GM12878 (cell line): Measurements from ENCODE around the gene UBE3B. TPM values are rescaled to one million over a fixed set of nuclear protein-coding genes. Genes with fewer than 3 reads are reported as not detected.

ENCODE experiments used
- ATAC-seq: fragments of 200-7000 bp; cut with Tn5 transposase; 3 replicates; pipeline ENCODE4 v1.9.1; 2020; ENCODE audit warnings: mild to moderate bottlenecking, moderate library complexity
- BruUV-seq: library from RNA; stranded (reverse); fragments of 400-500 nt; replicated peaks from 2 replicates; lab custom pipeline; 2021; lab: Mats Ljungman, UMichigan
- CTCF ChIA-PET: fragments of 300-600 bp; sonication (Branson Sonifier 250); formaldehyde crosslinking; extraction: SDS; loops from one replicate; lab custom pipeline; 2021; ENCODE audit warnings: inconsistent platforms; lab: Yijun Ruan, JAX
- POLR2A ChIA-PET: fragments of 350-600 bp; formaldehyde crosslinking; extraction: SDS; loops from one replicate; lab custom pipeline; 2021; ENCODE audit warnings: inconsistent platforms; lab: Charles Lee
- RAD21 ChIA-PET: fragments of 300-600 bp; sonication (Branson Sonifier 250); formaldehyde crosslinking; loops from one replicate; lab custom pipeline; 2023; ENCODE audit warnings: antibody characterized with exemption; ENCODE audit not compliant: unreplicated experiment; lab: Charles Lee
- SMC1A ChIA-PET: fragments of 300-600 bp; sonication (Branson Sonifier 250); formaldehyde crosslinking; loops from one replicate; lab custom pipeline; 2023; ENCODE audit not compliant: unreplicated experiment, uncharacterized antibody; lab: Charles Lee
- DNase-seq: peaks from one replicate; pipeline ENCODE4 v3.0.0-alpha.2; 2011; ENCODE audit warnings: low read depth, low spot score
- FAIRE-seq: peaks from 3 replicates; lab custom pipeline; 2011; peaks lifted over from hg19 to GRCh38; lab: Jason Lieb, UNC
- H2AFZ ChIP-seq: 2 replicates; pipeline ENCODE4 v1.6.0; 2011; ENCODE audit warnings: low read depth, low read length, control low read depth; ENCODE audit not compliant: control insufficient read depth
- H3K27ac ChIP-seq: 2 replicates; pipeline ENCODE4 v1.5.1; 2011; ENCODE audit warnings: control low read depth; ENCODE audit not compliant: control insufficient read depth, insufficient read depth
- H3K27me3 ChIP-seq, 2 experiments: replicated peaks in 1 of 2; 2 replicates each; pipeline versions ENCODE4 v1.6.0 to v1.6.1; 2011; ENCODE audit warnings: low read length in 1 of 2; ENCODE audit not compliant: control insufficient read depth in 2 of 2, insufficient read depth in 2 of 2
- H3K36me3 ChIP-seq, 2 experiments: 2 replicates each; pipeline ENCODE4 v1.5.1; 2011; ENCODE audit warnings: low read length in 1 of 2; ENCODE audit not compliant: control insufficient read depth in 2 of 2, insufficient read depth in 2 of 2
- H3K4me1 ChIP-seq: 2 replicates; pipeline ENCODE4 v1.6.1; 2011; ENCODE audit warnings: mild to moderate bottlenecking, low read length, moderate library complexity, mixed read lengths; ENCODE audit not compliant: control insufficient read depth, insufficient read depth
- H3K4me2 ChIP-seq: 2 replicates; pipeline ENCODE4 v1.6.0; 2011; ENCODE audit warnings: control low read depth; ENCODE audit not compliant: control insufficient read depth, insufficient read depth
- H3K4me3 ChIP-seq: fragments of 200-600 bp; sonication (generic); 2 replicates; pipeline ENCODE4 v1.5.1; 2016
- H3K79me2 ChIP-seq: 2 replicates; pipeline ENCODE4 v1.6.0; 2011; ENCODE audit warnings: low read length; ENCODE audit not compliant: control insufficient read depth, insufficient read depth
- H3K9ac ChIP-seq: 2 replicates; pipeline ENCODE4 v1.8.0; 2011; ENCODE audit warnings: low read length, control low read depth, mixed read lengths; ENCODE audit not compliant: control insufficient read depth, insufficient read depth
- H3K9me3 ChIP-seq: replicated peaks from 3 replicates; pipeline ENCODE4 v1.5.1; 2011; ENCODE audit warnings: mild to moderate bottlenecking, low read length; ENCODE audit not compliant: control insufficient read depth, insufficient read depth
- H4K20me1 ChIP-seq: 2 replicates; pipeline ENCODE4 v1.6.0; 2011; ENCODE audit not compliant: control insufficient read depth, insufficient read depth
- BACH1 ChIP-seq: fragments of 450-650 bp; IDR thresholded peaks from 2 replicates; pipeline ENCODE4 v1.6.1; 2017; ENCODE audit warnings: mild to moderate bottlenecking, borderline replicate concordance
- BCL11A ChIP-seq: IDR thresholded peaks from 2 replicates; pipeline ENCODE4 v1.6.1; 2011; ENCODE audit warnings: low read depth, low read length
- CBX3 ChIP-seq: fragments of 200-600 bp; sonication (generic); IDR thresholded peaks from 2 replicates; pipeline ENCODE4 v1.6.1; 2016; ENCODE audit warnings: low read depth, borderline replicate concordance
- CBX5 ChIP-seq: sonication (generic); IDR thresholded peaks from 2 replicates; pipeline ENCODE4 v1.6.1; 2016; ENCODE audit warnings: low read depth, moderate library complexity, mild to moderate bottlenecking, inconsistent platforms
- HCFC1 ChIP-seq: fragments of 150-350 bp; IDR thresholded peaks from 2 replicates; pipeline ENCODE4 v1.6.1; 2014; ENCODE audit warnings: low read length
- IRF4 ChIP-seq: IDR thresholded peaks from 2 replicates; pipeline ENCODE4 v1.6.1; 2011; ENCODE audit warnings: low read depth, low read length
- KDM1A ChIP-seq: fragments of 200-600 bp; sonication (generic); IDR thresholded peaks from 2 replicates; pipeline ENCODE4 v1.6.1; 2016; ENCODE audit warnings: borderline replicate concordance
- NFYA ChIP-seq: IDR thresholded peaks from 2 replicates; pipeline ENCODE4 v1.6.1; 2011; ENCODE audit warnings: low read depth, mild to moderate bottlenecking, low read length, improper control_type of control experiment, borderline replicate concordance
- NR2F1 ChIP-seq: fragments of 450-650 bp; conservative IDR thresholded peaks from 2 replicates; pipeline ENCODE4 v1.6.1; 2017; ENCODE audit warnings: mild to moderate bottlenecking
- SIX5 ChIP-seq: IDR thresholded peaks from 2 replicates; pipeline ENCODE4 v1.6.1; 2011; ENCODE audit warnings: mild to moderate bottlenecking, low read depth, low read length, moderate library complexity; ENCODE audit not compliant: severe bottlenecking
- SPI1 ChIP-seq: IDR thresholded peaks from 2 replicates; pipeline ENCODE4 v1.6.1; 2011; ENCODE audit warnings: low read depth, mild to moderate bottlenecking, low read length, moderate library complexity, borderline replicate concordance; ENCODE audit not compliant: insufficient read depth
- TCF12 ChIP-seq: IDR thresholded peaks from 2 replicates; pipeline ENCODE4 v1.6.1; 2011; ENCODE audit warnings: low read depth, mild to moderate bottlenecking, low read length
- ZBED1 ChIP-seq: IDR thresholded peaks from 2 replicates; pipeline ENCODE4 v1.6.1; 2016; ENCODE audit warnings: borderline replicate concordance
- ZNF217 ChIP-seq: fragments of 450-650 bp; IDR thresholded peaks from 2 replicates; pipeline ENCODE4 v1.6.1; 2017; ENCODE audit warnings: antibody characterized with exemption, mild to moderate bottlenecking
- WGBS: methylation state at CpG from one replicate; pipeline ENCODE4 v1.1.6; 2016; ENCODE audit warnings: low lambda C conversion rate; ENCODE audit not compliant: insufficient replicate concordance, insufficient coverage; ENCODE audit errors: missing lambda C conversion rate; 5-methylcytosine and 5-hydroxymethylcytosine counted together
- in situ Hi-C: fragments of 300-500 bp; cut with MboI; formaldehyde crosslinking; loops from 9 replicates; pipeline ENCODE4 v1.14.3; 2018; ENCODE audit warnings: mixed read lengths
- intact Hi-C: fragments of 100-400 bp; cut with micrococcal nuclease; formaldehyde crosslinking; loops from one replicate; pipeline ENCODE4 v1.14.2; 2022; ENCODE audit not compliant: unreplicated experiment
- polyA plus RNA-seq, 11 experiments: library from polyadenylated mRNA; depleted of rRNA in 4 of 11; unstranded in 6 of 11; stranded (reverse) in 5 of 11; fragments of >200 nt; fragmentation: Nextera tagmentation in 4 of 11; fragmentation: Illumina TruSeq in 1 of 11; extraction: Ambion mirVana in 4 of 11; extraction: Trizol in 1 of 11; gene quantifications; 1 replicate in 1 of 11; 2 replicates in 10 of 11; pipeline versions ENCODE4 v1.2.1 to v1.2.3, GENCODE V29; 2011 to 2016; ENCODE audit warnings: inconsistent platforms in 2 of 11, missing spikeins in 2 of 11, low read depth in 1 of 11
- total RNA-seq, 4 experiments: library from RNA; depleted of rRNA in 3 of 4; stranded (reverse); fragments of >200 nt in 3 of 4; fragmentation: Illumina TruSeq in 1 of 4; extraction: Trizol in 1 of 4; gene quantifications; 2 replicates each; pipeline versions ENCODE4 v1.2.1 to v1.2.3, GENCODE V29; 2013 to 2021
- TF ChIP-seq, protein P1 (sequence below): fragments of 450-650 bp; IDR thresholded peaks from 2 replicates; pipeline ENCODE4 v1.6.1; 2017; ENCODE audit warnings: low read depth, mild to moderate bottlenecking, moderate library complexity

Gene UBE3B
- total and polyA plus RNA-seq, 10 of the 15 experiments (the other 5 are each of a cell fraction or from before 2014, with no cell fraction given) = 7.4 to 25.3 (median 17.1) TPM

DNA sequence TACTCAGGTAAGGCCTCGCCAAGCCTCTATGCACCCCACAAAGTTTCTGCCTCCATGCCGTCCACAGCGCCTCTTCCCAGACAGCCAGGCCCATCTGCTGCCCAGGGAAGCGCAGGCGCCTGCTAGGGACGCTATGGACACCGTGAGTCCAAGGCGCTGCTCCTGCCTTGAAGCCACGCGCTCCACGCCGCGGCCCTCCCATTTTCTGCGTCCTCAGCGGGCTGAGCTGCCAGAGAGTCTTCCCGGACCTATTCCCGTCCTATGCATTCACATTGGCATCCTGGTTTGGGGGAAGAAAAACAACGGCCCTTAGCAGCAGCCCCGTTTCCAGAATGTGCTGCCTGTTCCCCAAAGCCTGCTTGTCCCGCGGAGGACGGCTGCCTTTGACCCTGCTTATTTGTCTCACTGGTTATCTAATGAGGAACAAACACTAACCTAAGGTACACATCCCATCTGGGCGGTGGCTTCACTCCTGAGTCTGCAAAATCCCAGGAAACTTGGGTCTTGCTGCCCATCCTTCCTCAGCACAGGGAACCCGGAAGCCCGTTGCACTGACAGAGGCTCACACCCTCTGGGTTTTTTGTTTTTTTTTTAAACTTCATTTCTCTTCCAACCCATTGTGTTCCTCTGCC, 57.9 kb downstream of the UBE3B start (continued):
- TF ChIP-seq SPI1 = no peak

DNA sequence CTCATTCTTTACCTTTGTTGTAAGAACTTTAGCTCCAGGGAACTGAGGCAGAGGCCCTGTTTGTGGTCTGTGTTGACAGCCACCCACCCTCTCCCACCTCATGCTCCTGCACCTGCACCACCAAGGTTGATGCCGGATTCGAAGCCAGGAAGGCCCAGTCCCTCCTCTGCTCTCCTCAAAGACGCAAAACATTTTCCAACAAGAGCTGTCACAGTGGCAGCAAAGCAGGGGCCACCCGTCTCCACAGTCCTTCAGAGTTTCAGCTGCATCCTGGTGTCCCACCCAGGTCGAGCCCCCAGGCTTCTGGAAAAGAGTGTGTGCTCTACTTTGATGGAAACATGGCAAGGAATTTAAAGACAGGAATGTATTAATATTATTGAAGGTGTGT, 58.4 kb downstream of the UBE3B start:
- no peaks in the 10 kb centered on the region for H3K27me3 ChIP-seq

More for the DNA sequence above, 58.4 kb downstream of the UBE3B start:
- ChIA-PET CTCF (interaction anchor here (1.3 kb wide), 1 partner anchor 17 kb away, joined by 5 read pairs; no protein-coding TSS in a partner anchor), RAD21 (no interaction called here), SMC1A (no interaction called here), POLR2A (no interaction called here)
- Histone ChIP-seq H2AFZ (no peak overlapping the region), H3K9ac (no peak overlapping the region), H3K36me3 (no peaks in the 10 kb centered on the region), H3K4me1 (no peaks in the 10 kb centered on the region), H3K4me2 (no peak overlapping the region), H3K9me3 (no peaks in the 10 kb centered on the region), H3K27ac (no peak overlapping the region), H3K4me3 (no peak overlapping the region), H4K20me1 (no peaks in the 10 kb centered on the region), H3K79me2 (no peaks in the 10 kb centered on the region)
- in situ Hi-C loops (no loop called here), intact Hi-C loops (no loop called here)
- FAIRE-seq (no peak), DNase-seq (no peak), ATAC-seq (no peak)
- 75% methylated on average over 5 of the region's 5 CpGs for WGBS
- no peak for TF ChIP-seq SIX5
- no peak for TF ChIP-seq TCF12
- TF ChIP-seq IRF4 = no peak
- no peak for TF ChIP-seq ZNF217
- TF ChIP-seq HCFC1 = no peak
- no peak for TF ChIP-seq KDM1A
- TF ChIP-seq BCL11A = no peak
- no peak for TF ChIP-seq ZBED1
- TF ChIP-seq, protein P1, sequence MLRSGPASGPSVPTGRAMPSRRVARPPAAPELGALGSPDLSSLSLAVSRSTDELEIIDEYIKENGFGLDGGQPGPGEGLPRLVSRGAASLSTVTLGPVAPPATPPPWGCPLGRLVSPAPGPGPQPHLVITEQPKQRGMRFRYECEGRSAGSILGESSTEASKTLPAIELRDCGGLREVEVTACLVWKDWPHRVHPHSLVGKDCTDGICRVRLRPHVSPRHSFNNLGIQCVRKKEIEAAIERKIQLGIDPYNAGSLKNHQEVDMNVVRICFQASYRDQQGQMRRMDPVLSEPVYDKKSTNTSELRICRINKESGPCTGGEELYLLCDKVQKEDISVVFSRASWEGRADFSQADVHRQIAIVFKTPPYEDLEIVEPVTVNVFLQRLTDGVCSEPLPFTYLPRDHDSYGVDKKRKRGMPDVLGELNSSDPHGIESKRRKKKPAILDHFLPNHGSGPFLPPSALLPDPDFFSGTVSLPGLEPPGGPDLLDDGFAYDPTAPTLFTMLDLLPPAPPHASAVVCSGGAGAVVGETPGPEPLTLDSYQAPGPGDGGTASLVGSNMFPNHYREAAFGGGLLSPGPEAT = no peak
- TF ChIP-seq CBX3 = no peak
- no peak for TF ChIP-seq NFYA
- no peak for TF ChIP-seq CBX5
- no peak for TF ChIP-seq BACH1
- TF ChIP-seq NR2F1 = no peak
- BruUV-seq = no TSS peak
